Stimulated activated naive CD8-positive, alpha-beta T cell treated with anti-CD3 and anti-CD28 coated beads, Interleukin-15, Interleukin-2, amounts not matched to agents 100 ng/mL and 50 ng/mL, for 24 hours (primary cell): Measurements from ENCODE around the gene RPL37A.

ENCODE experiments used
- H3K27ac Mint-ChIP-seq: one replicate; pipeline ENCODE4 v1.8.0; 2021; ENCODE audit warnings: mild to moderate bottlenecking, mixed read lengths
- H3K27me3 Mint-ChIP-seq: one replicate; pipeline ENCODE4 v1.8.0; 2021; ENCODE audit warnings: mixed read lengths
- H3K36me3 Mint-ChIP-seq: one replicate; pipeline ENCODE4 v1.8.0; 2021; ENCODE audit warnings: low read depth, mixed read lengths
- H3K4me1 Mint-ChIP-seq: one replicate; pipeline ENCODE4 v1.8.0; 2021; ENCODE audit warnings: low read depth, mixed read lengths
- H3K4me3 Mint-ChIP-seq: one replicate; pipeline ENCODE4 v1.8.0; 2021; ENCODE audit warnings: mild to moderate bottlenecking, mixed read lengths
- H3K9me3 Mint-ChIP-seq: one replicate; pipeline ENCODE4 v1.8.0; 2021; ENCODE audit warnings: mixed read lengths

Gene RPL37A

DNA sequence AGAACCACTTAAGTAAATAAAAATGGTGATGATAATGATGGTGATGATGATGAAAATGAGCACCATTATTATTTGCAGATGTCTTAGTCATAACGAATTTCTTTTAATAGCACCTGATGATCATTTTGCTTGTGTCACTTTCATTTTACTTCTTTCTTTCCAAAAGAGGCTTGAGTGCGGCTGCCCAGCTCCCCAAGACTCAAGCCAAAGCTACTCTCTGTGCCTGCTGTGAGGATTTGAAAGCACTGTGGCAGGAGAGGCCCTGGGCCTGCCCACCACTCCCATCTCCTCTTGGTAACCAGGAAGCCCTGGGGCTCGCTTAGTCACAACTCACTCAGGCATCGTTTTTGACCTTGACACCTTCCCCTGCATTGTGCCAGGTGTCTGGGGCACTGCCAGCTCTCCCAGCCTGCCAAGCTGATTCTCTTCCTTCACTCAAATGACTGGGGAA, 41.2 kb downstream of the RPL37A start:
- H3K9me3 Mint-ChIP-seq = no peaks in the 10 kb centered on the region
- peaks cover 17% of the 10 kb centered on the region for H3K27me3 Mint-ChIP-seq
- no peaks in the 10 kb centered on the region for H3K36me3 Mint-ChIP-seq
- no peak overlapping the region for H3K27ac Mint-ChIP-seq
- H3K4me1 Mint-ChIP-seq = peaks cover 3% of the 10 kb centered on the region
- H3K4me3 Mint-ChIP-seq = no peak overlapping the region

DNA sequence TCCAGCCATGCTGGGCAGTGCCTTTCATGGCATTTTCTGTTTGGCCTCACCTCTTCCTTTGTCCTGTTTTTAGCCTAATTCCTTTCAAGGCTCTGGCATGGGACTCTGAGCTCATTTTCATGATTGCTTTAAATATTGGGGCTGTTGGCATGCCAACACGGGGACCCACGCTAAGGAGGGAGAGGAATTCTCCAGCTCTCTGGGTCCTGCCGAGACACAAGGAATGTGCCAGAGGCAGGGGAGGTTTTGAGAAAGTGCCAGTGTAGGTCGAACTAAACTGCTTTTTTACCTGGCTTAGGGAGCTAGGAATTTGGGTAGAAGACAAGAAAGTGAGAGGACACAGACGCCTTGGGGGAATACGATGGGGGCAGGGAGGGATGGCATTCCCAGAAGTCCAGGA, 42.3 kb downstream of the RPL37A start:
- Mint-ChIP-seq H3K4me3 (no peak overlapping the region), H3K9me3 (no peaks in the 10 kb centered on the region), H3K4me1 (no peaks in the 10 kb centered on the region), H3K27ac (no peak overlapping the region), H3K36me3 (no peaks in the 10 kb centered on the region), H3K27me3 (peaks cover 18% of the 10 kb centered on the region)

DNA sequence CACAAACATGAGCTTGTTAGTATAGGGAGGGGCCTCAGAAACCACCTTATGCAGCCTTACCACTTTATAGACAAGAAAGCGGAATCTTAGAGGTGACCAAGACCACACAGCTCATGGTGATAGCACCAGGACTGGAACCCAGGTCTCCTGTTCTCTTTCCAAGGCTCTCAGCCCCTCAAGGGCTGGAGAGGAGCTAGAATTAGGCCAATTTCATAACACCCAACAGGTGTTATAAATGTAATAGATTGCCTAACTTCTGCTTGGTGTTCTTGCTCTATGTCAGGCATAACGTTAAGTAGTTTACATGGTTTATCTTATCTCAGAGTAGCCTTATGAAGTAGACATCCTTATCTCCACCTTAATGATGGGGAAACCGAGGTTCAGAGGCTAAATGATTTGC, 42.9 kb downstream of the RPL37A start:
- Mint-ChIP-seq H3K9me3 (no peaks in the 10 kb centered on the region), H3K27me3 (peaks cover 18% of the 10 kb centered on the region), H3K4me1 (no peaks in the 10 kb centered on the region), H3K4me3 (no peak overlapping the region), H3K36me3 (no peaks in the 10 kb centered on the region), H3K27ac (no peak overlapping the region)

DNA sequence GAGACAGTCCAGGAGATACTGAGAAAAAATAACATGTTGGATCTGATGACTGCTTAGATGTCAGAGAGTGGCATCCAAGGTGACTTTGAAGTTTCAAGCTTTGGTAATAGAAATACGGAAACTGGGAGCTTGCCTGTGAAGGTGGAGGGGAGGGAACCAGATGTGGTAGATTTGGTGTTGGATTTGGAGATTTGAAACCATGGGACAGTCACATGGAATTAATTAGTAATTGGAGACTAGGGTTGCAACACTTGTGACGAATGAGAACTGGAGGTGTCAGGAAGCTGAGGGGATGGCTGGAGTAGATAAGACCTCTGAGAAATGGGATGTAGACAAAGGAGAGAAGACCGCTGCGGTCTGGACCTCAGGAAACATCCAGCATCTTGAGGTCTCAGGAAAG, 46.7 kb downstream of the RPL37A start:
- Mint-ChIP-seq H3K9me3 (no peaks in the 10 kb centered on the region), H3K4me1 (no peaks in the 10 kb centered on the region), H3K4me3 (no peak overlapping the region), H3K27ac (no peak overlapping the region), H3K27me3 (peaks cover 16% of the 10 kb centered on the region), H3K36me3 (no peaks in the 10 kb centered on the region)

DNA sequence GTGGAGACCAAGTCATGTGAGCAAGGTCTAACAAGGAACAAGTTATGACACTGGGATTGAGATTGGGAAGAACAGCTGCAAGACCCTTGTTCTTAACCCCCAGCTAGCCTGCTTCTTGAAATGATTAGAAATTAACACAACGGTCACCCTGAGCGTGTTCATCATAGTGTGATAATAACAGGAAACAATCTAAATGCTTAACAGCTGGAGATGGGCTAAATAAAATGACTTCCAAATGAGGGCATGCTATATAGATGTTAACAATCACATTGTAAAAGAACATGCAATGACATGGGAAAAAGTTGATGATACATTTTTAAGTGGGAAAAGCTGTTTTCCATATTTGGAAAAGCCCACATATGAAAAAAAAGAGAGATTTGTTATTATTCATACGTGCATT, 47.6 kb downstream of the RPL37A start:
- H3K36me3 Mint-ChIP-seq = no peaks in the 10 kb centered on the region
- H3K27ac Mint-ChIP-seq = no peak overlapping the region
- H3K4me3 Mint-ChIP-seq = no peak overlapping the region
- peaks cover 16% of the 10 kb centered on the region for H3K27me3 Mint-ChIP-seq
- no peaks in the 10 kb centered on the region for H3K4me1 Mint-ChIP-seq
- H3K9me3 Mint-ChIP-seq = no peaks in the 10 kb centered on the region

DNA sequence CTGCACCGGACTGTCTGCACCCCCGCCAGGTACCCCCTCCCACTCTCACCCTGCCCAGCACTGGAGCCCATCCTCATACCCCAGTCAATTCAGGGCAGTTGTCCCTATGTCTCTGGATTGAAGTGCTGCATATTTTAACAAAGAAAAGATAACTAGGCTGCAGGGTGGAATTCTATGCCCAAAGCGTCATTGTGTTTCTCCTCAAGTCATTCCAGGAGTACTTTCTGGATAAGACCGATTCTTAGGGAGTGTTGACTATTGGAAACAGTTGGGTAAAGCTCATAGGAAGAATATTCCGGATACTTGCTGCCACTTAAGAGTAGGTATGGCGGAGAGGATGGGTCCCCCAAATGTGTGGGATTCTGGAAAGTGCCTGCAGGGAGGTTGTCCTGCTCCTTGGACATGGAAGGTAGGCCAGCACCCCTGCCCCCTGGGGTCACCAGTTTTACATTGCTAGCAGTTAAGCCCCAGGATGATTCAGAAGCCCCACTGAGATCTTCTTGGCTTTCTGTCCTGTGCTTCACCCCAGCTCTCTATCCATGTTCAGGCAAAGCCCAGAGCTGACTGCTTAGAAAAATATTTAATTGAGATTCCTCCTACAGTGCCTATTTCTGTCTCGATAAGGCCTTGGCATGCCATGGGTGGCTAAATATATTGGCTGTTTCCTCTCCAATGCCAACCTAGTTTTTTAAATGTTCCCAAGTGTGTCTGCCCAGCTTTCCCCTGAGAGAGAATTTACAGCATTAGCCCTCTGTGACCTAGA, 48.2 kb downstream of the RPL37A start:
- no peak overlapping the region for H3K4me3 Mint-ChIP-seq
- H3K27ac Mint-ChIP-seq = no peak overlapping the region

DNA sequence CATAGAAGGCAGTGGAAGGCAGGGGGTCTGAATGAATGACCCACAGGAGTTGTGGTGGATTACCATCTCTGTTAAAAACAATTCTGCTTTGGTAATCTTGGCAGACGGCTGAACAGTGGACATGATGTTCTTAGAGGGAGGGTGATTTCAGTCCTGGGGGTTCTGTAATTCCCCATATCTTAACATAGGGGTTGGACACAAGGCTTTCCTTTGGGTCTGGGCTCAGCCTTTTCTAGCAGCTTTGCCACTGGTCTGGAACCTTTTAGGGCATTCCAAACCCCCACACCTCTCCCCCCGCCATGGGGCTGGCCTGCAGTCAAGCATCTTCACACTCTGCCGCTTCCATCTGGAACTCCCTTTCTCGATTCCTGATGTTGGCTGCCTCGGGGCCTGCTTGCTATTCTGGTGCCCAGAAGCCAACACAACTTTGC, 50.3 kb downstream of the RPL37A start:
- Mint-ChIP-seq H3K4me1 (no peaks in the 10 kb centered on the region), H3K27ac (no peak overlapping the region), H3K9me3 (no peaks in the 10 kb centered on the region), H3K27me3 (peaks cover 21% of the 10 kb centered on the region), H3K36me3 (no peaks in the 10 kb centered on the region), H3K4me3 (no peak overlapping the region)

More for the DNA sequence above, 48.2 kb downstream of the RPL37A start:
- Mint-ChIP-seq H3K27me3 (peaks cover 16% of the 10 kb centered on the region), H3K9me3 (no peaks in the 10 kb centered on the region), H3K4me1 (no peaks in the 10 kb centered on the region), H3K36me3 (no peaks in the 10 kb centered on the region)

DNA sequence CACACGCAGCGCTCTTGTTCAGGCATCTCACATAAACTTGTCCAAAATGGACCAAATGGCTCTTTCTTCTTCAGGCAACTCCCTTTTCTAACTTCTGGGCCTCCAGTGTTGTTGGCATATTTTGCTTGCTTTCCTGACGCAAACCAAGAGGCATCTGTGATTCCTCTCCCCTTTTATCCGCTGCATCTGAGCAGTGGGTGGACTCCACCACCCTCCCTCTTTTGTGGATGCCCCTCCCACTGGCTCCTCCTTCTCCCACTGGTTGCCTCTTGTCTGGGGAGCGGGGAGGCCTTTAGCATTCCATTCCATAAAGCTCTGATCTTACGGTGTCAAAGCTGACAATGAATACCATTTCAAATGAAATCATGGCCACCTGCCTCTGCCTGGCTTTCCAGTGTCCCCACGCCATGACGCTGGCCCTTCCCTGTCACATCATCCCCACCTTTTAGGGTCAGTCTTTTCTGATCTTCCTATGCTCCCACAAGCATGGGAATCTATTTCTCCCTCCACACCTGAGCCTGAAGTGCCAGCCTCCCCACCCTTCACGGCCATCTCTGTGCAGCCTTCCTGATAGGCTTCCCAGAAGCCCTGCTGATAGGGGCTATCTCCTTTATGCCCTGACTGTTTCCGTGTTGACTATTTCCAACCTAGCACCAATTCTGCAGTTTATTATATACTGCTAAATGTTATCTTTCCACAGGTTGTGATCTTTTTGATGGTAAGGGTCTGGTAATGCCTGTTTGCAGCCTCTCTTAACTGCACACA, 51.5 kb downstream of the RPL37A start:
- Mint-ChIP-seq H3K9me3 (no peaks in the 10 kb centered on the region), H3K27me3 (peaks cover 15% of the 10 kb centered on the region), H3K4me1 (peaks cover 7% of the 10 kb centered on the region), H3K4me3 (no peak overlapping the region), H3K36me3 (no peaks in the 10 kb centered on the region), H3K27ac (no peak overlapping the region)

DNA sequence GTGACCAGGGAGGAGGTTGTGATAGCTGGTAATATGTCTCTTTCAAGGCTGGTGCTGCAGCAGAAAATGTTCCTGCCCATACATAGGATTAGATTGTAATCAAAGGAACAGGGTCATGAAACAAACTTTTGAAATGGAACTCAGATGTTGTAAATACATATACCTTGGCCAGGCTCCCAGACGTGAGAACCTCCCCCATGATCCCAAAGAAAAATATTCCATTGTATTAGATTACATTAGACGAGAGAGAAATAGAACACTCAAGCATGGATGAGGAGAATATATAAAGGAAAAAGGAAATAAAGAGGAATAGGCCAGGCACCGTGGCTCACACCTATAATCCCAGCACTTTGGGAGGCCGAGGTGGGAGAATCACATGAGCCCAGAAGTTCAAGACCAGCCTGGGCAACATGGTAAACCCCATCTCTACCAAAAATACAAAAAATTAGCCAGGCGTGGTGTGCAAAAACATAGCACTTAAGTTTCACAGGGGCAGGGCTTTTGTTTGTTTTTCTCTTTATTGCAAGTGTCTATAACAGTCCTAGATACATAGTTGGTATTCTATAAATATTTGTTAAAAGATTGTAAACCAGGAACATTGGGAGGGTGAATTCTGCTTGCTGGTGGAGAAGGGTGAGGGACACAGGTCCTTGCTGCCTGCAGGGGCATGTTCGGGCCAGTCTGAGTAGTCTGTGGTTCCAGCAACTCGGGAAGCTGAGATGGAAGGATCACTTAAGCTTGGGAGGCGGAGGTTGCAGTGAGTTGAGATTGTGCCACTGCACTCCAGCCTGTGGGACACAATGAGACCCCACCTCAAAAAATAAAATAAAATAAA, 52.8 kb downstream of the RPL37A start:
- Mint-ChIP-seq H3K27ac (no peak overlapping the region), H3K4me3 (no peak overlapping the region), H3K4me1 (peaks cover 7% of the 10 kb centered on the region), H3K27me3 (peaks cover 12% of the 10 kb centered on the region), H3K9me3 (no peaks in the 10 kb centered on the region), H3K36me3 (no peaks in the 10 kb centered on the region)

DNA sequence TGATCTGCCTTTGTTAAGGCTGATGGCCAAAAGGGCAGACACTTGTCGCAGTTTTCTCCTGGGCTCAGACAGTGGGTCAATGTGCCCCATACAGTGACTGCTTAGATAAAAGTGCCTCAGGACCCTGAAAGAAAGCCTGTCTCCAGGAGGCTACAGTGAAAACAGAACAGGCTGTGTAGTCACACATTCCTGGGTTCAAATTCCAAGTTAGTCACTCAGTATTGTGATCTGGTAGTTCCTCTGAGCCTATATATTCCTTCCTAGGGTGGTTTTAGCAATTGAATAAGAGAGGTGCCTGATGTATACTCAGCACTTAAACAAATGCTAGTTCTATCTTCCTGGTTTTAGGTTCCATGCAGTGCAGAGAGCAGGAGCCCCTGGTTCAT, 54.4 kb downstream of the RPL37A start:
- Mint-ChIP-seq H3K27me3 (peaks cover 8% of the 10 kb centered on the region), H3K27ac (no peak overlapping the region), H3K4me1 (peaks cover 7% of the 10 kb centered on the region), H3K4me3 (no peak overlapping the region), H3K36me3 (no peaks in the 10 kb centered on the region), H3K9me3 (no peaks in the 10 kb centered on the region)
